H1 (cell line): Measurements from ENCODE around the gene TMEM255B. TPM values are rescaled to one million over a fixed set of nuclear protein-coding genes. Genes with fewer than 3 reads are reported as not detected.
"Not testable (repeated sequence)": the region's sequence is repeated elsewhere in the genome, so short reads cannot be mapped to it uniquely, and the experiment has no call there.

ENCODE experiments used
- CTCF ChIA-PET: fragments of 300-600 bp; sonication (Branson Sonifier 250); formaldehyde crosslinking; loops from one replicate; lab custom pipeline; 2021; ENCODE audit not compliant: partially characterized antibody; lab: Charles Lee
- POLR2A ChIA-PET: fragments of 300-600 bp; sonication (Branson Sonifier 250); formaldehyde crosslinking; loops from one replicate; lab custom pipeline; 2021; ENCODE audit warnings: inconsistent platforms; ENCODE audit not compliant: partially characterized antibody; lab: Charles Lee
- DNase-seq, 2 experiments: peaks; one replicate each; pipeline versions ENCODE4 v3.0.0 to v3.0.0-alpha.2; 2010 to 2022; ENCODE audit warnings: low spot score in 2 of 2, low read depth in 1 of 2, mixed read lengths in 1 of 2
- FAIRE-seq: peaks from 2 replicates; lab custom pipeline; 2011; peaks lifted over from hg19 to GRCh38; lab: Jason Lieb, UNC
- H2AFZ ChIP-seq: 2 replicates; pipeline ENCODE4 v1.8.1; 2012; ENCODE audit warnings: low read length, inconsistent platforms
- H2AK5ac ChIP-seq: 2 replicates; pipeline ENCODE4 v1.6.1; 2013; ENCODE audit warnings: low read depth, low read length
- H2BK120ac ChIP-seq: replicated peaks from 2 replicates; pipeline ENCODE3; 2013; ENCODE audit warnings: low read depth, low read length, inconsistent platforms
- H2BK12ac ChIP-seq: 2 replicates; pipeline ENCODE4 v1.6.1; 2013; ENCODE audit warnings: low read depth, low read length
- H2BK15ac ChIP-seq: 2 replicates; pipeline ENCODE4 v1.6.1; 2013; ENCODE audit warnings: low read length
- H2BK20ac ChIP-seq: 2 replicates; pipeline ENCODE4 v1.6.1; 2013; ENCODE audit warnings: low read length
- H2BK5ac ChIP-seq: 2 replicates; pipeline ENCODE4 v1.6.1; 2013; ENCODE audit warnings: low read depth, low read length
- H3K14ac ChIP-seq: 2 replicates; pipeline ENCODE4 v1.6.1; 2013; ENCODE audit warnings: inconsistent platforms; ENCODE audit not compliant: insufficient read length
- H3K18ac ChIP-seq: 2 replicates; pipeline ENCODE4 v1.6.1; 2013; ENCODE audit warnings: low read length; ENCODE audit errors: extremely low read depth
- H3K23ac ChIP-seq: 2 replicates; pipeline ENCODE4 v1.6.1; 2013; ENCODE audit warnings: inconsistent platforms; ENCODE audit not compliant: insufficient read length
- H3K23me2 ChIP-seq: 2 replicates; pipeline ENCODE4 v1.6.1; 2013; ENCODE audit warnings: low read depth, low read length
- H3K27ac ChIP-seq: 2 replicates; pipeline ENCODE4 v1.6.1; 2011; ENCODE audit warnings: low read depth, low read length, inconsistent platforms
- H3K27me3 ChIP-seq, 4 experiments: replicated peaks in 1 of 4; 1 replicate in 1 of 4; 2 replicates in 3 of 4; pipeline versions ENCODE4 v1.6.1 to v1.8.1; 2011 to 2013; ENCODE audit warnings: low read length in 3 of 4, mild to moderate bottlenecking in 3 of 4, inconsistent platforms in 2 of 4, mixed read lengths in 2 of 4, moderate library complexity in 1 of 4; ENCODE audit not compliant: control insufficient read depth in 3 of 4, insufficient read depth in 3 of 4; ENCODE audit errors: extremely low read depth in 1 of 4
- H3K36me3 ChIP-seq, 4 experiments: 2 replicates each; pipeline versions ENCODE4 v1.6.1 to v1.8.1; 2011 to 2013; ENCODE audit warnings: mild to moderate bottlenecking in 4 of 4, low read length in 3 of 4, moderate library complexity in 2 of 4, control low read depth in 1 of 4, inconsistent platforms in 1 of 4; ENCODE audit not compliant: insufficient read depth in 4 of 4, control insufficient read depth in 2 of 4
- H3K4ac ChIP-seq: replicated peaks from 2 replicates; pipeline ENCODE3; 2013; ENCODE audit warnings: low read length, low read depth, mixed read lengths, inconsistent platforms; ENCODE audit not compliant: insufficient read length
- H3K4me1 ChIP-seq, 4 experiments: replicated peaks in 1 of 4; 1 replicate in 1 of 4; 2 replicates in 3 of 4; pipeline versions ENCODE4 v1.6.1 to v1.8.1; 2011 to 2013; ENCODE audit warnings: low read length in 3 of 4, inconsistent platforms in 2 of 4, mixed read lengths in 1 of 4; ENCODE audit not compliant: insufficient read depth in 4 of 4, control insufficient read depth in 3 of 4
- H3K4me2 ChIP-seq, 2 experiments: 2 replicates each; pipeline versions ENCODE4 v1.6.1 to v1.8.1; 2011 to 2013; ENCODE audit warnings: low read depth in 2 of 2, low read length in 2 of 2, control low read depth in 1 of 2, inconsistent platforms in 1 of 2, mild to moderate bottlenecking in 1 of 2; ENCODE audit not compliant: insufficient read depth in 1 of 2
- H3K4me3 ChIP-seq, 4 experiments: fragments of 200-600, 300-600 bp in 1 of 4; sonication (generic), shearing (Covaris generic), sonication (Bioruptor Twin) in 1 of 4; 2 replicates each; pipeline versions ENCODE4 v1.5.1 to v1.8.1; 2011 to 2016; ENCODE audit warnings: low read length in 4 of 4, low read depth in 3 of 4, control low read depth in 2 of 4, inconsistent platforms in 2 of 4, mild to moderate bottlenecking in 2 of 4, mixed read lengths in 1 of 4, moderate library complexity in 1 of 4; ENCODE audit not compliant: insufficient read depth in 2 of 4; ENCODE audit errors: extremely low read depth in 1 of 4
- H3K56ac ChIP-seq: replicated peaks from 2 replicates; pipeline ENCODE3; 2013; ENCODE audit warnings: low read depth, mild to moderate bottlenecking, mixed read lengths, low read length, inconsistent platforms; ENCODE audit not compliant: insufficient read length
- H3K79me1 ChIP-seq: 2 replicates; pipeline ENCODE4 v1.6.1; 2013; ENCODE audit warnings: low read depth, low read length, control low read depth
- H3K79me2 ChIP-seq, 2 experiments: 2 replicates each; pipeline versions ENCODE4 v1.6.1 to v1.8.1; 2012 to 2013; ENCODE audit warnings: low read length in 2 of 2, mild to moderate bottlenecking in 2 of 2, inconsistent platforms in 1 of 2; ENCODE audit not compliant: insufficient read depth in 2 of 2, control insufficient read depth in 1 of 2
- H3K9ac ChIP-seq, 4 experiments: replicated peaks in 1 of 4; 1 replicate in 1 of 4; 2 replicates in 3 of 4; pipeline versions ENCODE4 v1.6.1 to v1.8.1; 2011 to 2013; ENCODE audit warnings: low read depth in 3 of 4, low read length in 3 of 4, control low read depth in 2 of 4, mild to moderate bottlenecking in 2 of 4, moderate library complexity in 2 of 4, inconsistent platforms in 1 of 4; ENCODE audit errors: extremely low read depth in 1 of 4
- H3K9me3 ChIP-seq, 2 experiments: 2 replicates each; pipeline versions ENCODE4 v1.6.1 to v1.8.1; 2012 to 2013; ENCODE audit warnings: mild to moderate bottlenecking in 2 of 2, moderate library complexity in 2 of 2, control low read depth in 1 of 2, inconsistent platforms in 1 of 2, low read depth in 1 of 2, low read length in 1 of 2, mixed read lengths in 1 of 2; ENCODE audit not compliant: insufficient read depth in 2 of 2
- H4K20me1 ChIP-seq, 2 experiments: replicated peaks in 1 of 2; 2 replicates each; pipeline versions ENCODE3 to v1.8.1; 2011 to 2013; ENCODE audit warnings: inconsistent platforms in 2 of 2, low read length in 2 of 2, mild to moderate bottlenecking in 1 of 2; ENCODE audit not compliant: insufficient read depth in 2 of 2, control insufficient read depth in 1 of 2
- H4K5ac ChIP-seq: 2 replicates; pipeline ENCODE4 v1.6.1; 2013; ENCODE audit warnings: low read length, low read depth, mixed read lengths, inconsistent platforms; ENCODE audit not compliant: insufficient read length
- H4K8ac ChIP-seq: 2 replicates; pipeline ENCODE4 v1.8.0; 2013; ENCODE audit warnings: mild to moderate bottlenecking, moderate library complexity, low read length, inconsistent platforms; ENCODE audit not compliant: insufficient read depth; ENCODE audit errors: extremely low read depth
- H4K91ac ChIP-seq: replicated peaks from 2 replicates; pipeline ENCODE3; 2013; ENCODE audit warnings: low read length, mixed read lengths, inconsistent platforms; ENCODE audit not compliant: insufficient read length
- WGBS, 2 experiments: shearing (Covaris generic) in 1 of 2; methylation state at CpG; one replicate each; pipeline versions ENCODE4 v1.1.6 to v1.1.7; 2013 to 2015; ENCODE audit warnings: low lambda C conversion rate in 2 of 2, mixed read lengths in 2 of 2, inconsistent platforms in 1 of 2, low coverage in 1 of 2, missing lambda C conversion rate in 1 of 2; ENCODE audit not compliant: insufficient replicate concordance in 2 of 2, insufficient coverage in 1 of 2, insufficient read length in 1 of 2; ENCODE audit errors: extremely low coverage in 1 of 2, missing lambda C conversion rate in 1 of 2; 5-methylcytosine and 5-hydroxymethylcytosine counted together
- polyA plus RNA-seq, 7 experiments: library from polyadenylated mRNA; depleted of rRNA in 3 of 7; stranded (reverse) in 5 of 7; unstranded in 2 of 7; fragments of >200 nt in 5 of 7; fragments of 200-250 nt in 2 of 7; gene quantifications; 1 replicate in 5 of 7; 2 replicates in 1 of 7; 4 replicates in 1 of 7; pipeline versions ENCODE4 v1.2.1 to v1.2.3, GENCODE V29; 2011 to 2013; ENCODE audit warnings: missing spikeins in 2 of 7, mixed read lengths in 2 of 7
- total RNA-seq: library from RNA; stranded (reverse); fragmentation: NEBNext Ultra II Directional; extraction: Animal tissue kit (Norgen Biotek cat#: 25700); gene quantifications from 2 replicates; pipeline ENCODE4 v1.2.1, GENCODE V29; 2021

TMEM255B gene
- total and polyA plus RNA-seq, 2 of the 8 experiments (the other 6 are each of a cell fraction or from before 2014, with no cell fraction given) = 3.4 to 4.4 TPM

DNA sequence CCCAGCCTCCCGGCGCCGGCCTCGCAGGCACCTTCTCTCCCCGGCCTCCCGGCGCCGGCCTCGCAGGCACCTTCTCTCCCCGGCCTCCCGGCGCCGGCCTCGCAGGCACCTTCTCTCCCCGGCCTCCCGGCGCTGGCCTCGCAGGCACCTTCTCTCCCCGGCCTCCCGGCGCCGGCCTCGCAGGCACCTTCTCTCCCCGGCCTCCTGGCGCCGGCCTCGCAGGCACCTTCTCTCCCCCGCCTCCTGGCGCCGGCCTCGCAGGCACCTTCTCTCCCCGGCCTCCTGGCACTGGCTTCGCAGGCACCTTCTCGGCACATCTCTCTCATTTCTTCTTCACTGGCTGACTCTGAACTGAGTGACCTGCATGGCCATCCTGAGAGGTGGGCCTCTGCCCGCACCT is 67.4 kb downstream of the TMEM255B start:
- H3K4me1 ChIP-seq, H3K4me2 ChIP-seq, H4K91ac ChIP-seq, H4K20me1 ChIP-seq, H4K8ac ChIP-seq, H3K27me3 ChIP-seq, H2BK15ac ChIP-seq, H2AK5ac ChIP-seq, H3K4ac ChIP-seq, H3K27ac ChIP-seq, H2AFZ ChIP-seq, POLR2A ChIA-PET, H3K79me2 ChIP-seq, H3K23me2 ChIP-seq, H3K18ac ChIP-seq, H2BK20ac ChIP-seq, H3K23ac ChIP-seq, H3K9me3 ChIP-seq, H3K79me1 ChIP-seq, DNase-seq, H3K56ac ChIP-seq, H2BK120ac ChIP-seq, H3K9ac ChIP-seq, H2BK5ac ChIP-seq, H3K14ac ChIP-seq, H4K5ac ChIP-seq, H2BK12ac ChIP-seq, FAIRE-seq, H3K4me3 ChIP-seq: not testable (repeated sequence)
- CTCF ChIA-PET = interaction anchor here (0.7 to 2.0 kb wide), 2 partner anchors 14 to 86 kb away, joined by 3 to 10 read pairs; no protein-coding TSS in a partner anchor
- H3K36me3 ChIP-seq = peaks cover 0 to 13% (median 5%) of the 10 kb centered on the region in 4 experiments; a peak in 5 of 8 replicates
- WGBS, 2 experiments = 93% methylated on average over 3 of the region's 35 CpGs; no CpG with 5 or more reads in 1 of the 2 experiments
